NCI-H2196 treated with DMSO at 0.1 percent for 48 hours (cell line): ENCODE measurements around the gene AACS.
"Not testable (repeated sequence)": the region's sequence is repeated elsewhere in the genome, so short reads cannot be mapped to it uniquely, and the experiment has no call there.

Experiments used
- DNase-seq: peaks from one replicate; lab custom pipeline; 2025; ENCODE audit not compliant: unreplicated experiment; lab: John Stamatoyannopoulos, UW

AACS gene

DNA sequence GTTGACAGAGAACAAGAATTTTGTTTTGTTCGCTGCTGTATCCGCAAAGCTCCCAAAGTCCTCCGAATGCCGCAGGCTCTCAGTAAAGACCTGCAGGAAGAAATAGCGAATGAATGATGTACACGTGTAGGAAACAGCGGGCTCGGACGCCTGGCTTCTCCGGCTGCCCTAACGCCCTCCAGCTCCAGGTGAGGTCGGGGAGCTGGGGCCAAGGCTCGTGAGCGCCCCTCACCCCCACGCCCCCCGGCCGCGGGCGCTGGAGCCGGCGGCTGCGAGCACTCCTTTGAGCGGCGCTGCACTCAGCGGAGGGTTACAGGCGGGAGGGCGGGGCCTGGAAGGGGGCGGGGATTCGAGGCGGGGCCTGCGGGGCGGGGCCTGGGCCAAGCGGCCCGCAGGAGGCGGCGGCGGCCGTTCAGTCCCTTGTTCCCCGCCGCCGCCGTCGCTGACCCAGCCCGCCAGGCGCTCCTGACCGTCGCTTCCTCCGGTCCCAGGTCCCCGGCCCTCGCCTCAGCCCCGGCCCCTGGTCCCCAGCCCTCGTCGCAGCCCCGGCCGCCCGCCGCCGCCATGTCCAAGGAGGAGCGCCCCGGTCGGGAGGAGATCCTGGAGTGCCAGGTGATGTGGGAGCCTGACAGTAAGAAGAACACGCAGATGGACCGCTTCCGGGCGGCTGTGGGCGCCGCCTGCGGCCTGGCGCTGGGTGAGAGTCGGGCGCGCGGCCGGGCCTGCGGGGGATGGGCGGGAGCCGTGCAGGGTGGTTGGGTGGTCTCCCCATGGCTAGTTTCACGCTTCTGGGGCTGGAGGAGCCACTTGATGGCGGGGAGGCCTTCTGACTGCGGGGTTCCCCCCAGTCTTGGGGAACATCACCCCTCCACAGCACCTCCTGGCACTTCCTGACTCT lies at the start of gene AACS:
Gene AACS (plus strand): TSS at position 415 of the 898 bp plus-strand sequence. CDS start 150 bp downstream, at position 565.
- peak; percentile 64 for DNase-seq

- no peak for DNase-seq
Measured at GRCh38 chr12:125015680-125016310, 49.4 kb upstream of the AACS start.

GRCh38 chr12:125017801-125018200 lies 47.4 kb upstream of the AACS start:
- DNase-seq, result no peak

DNA sequence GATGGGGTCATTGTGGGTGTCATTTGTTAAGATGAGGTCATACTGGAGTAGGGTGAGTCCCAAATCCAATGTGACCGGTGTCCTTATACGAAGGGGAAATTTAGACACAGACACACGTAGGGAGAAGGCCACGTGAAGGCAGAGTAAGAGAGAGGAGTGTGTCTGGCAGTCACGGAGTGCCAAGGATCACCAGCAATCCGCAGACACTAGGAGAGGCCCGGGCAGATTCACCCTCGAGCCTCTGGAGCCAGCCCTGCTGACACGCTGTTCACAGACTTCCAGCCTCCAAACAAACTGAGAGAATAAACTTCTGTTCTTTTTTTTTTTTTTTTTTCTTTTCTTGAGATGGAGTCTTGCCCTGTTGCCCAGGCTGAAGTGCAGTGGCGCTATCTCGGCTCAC lies 46.9 kb upstream of the AACS start:
- no peak for DNase-seq

GRCh38 chr12:125021096-125021495 lies 44.1 kb upstream of the AACS start:
- DNase-seq, result no peak

DNA sequence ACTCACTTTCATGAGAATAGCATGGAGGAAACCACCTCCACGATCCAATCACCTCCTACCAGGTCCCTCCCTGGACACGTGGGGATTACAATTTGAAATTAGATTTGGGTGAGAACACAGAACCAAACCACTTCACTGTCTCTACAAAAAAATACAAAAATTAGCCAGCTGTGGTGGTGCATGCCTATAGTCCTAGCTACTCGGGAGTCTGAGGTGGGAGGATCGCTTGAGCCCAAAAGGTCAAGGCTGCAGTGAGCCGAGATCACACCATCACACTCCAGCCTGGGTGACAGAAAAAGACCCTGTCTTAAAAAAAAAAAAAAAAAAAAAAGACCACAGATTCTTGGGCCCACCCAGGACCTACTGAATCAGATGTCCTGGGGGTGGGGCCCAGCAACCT lies 43.5 kb upstream of the AACS start:
- DNase-seq, result no peak

GRCh38 chr12:125023065-125023464 lies 42.2 kb upstream of the AACS start:
- DNase-seq, result no peak

DNA sequence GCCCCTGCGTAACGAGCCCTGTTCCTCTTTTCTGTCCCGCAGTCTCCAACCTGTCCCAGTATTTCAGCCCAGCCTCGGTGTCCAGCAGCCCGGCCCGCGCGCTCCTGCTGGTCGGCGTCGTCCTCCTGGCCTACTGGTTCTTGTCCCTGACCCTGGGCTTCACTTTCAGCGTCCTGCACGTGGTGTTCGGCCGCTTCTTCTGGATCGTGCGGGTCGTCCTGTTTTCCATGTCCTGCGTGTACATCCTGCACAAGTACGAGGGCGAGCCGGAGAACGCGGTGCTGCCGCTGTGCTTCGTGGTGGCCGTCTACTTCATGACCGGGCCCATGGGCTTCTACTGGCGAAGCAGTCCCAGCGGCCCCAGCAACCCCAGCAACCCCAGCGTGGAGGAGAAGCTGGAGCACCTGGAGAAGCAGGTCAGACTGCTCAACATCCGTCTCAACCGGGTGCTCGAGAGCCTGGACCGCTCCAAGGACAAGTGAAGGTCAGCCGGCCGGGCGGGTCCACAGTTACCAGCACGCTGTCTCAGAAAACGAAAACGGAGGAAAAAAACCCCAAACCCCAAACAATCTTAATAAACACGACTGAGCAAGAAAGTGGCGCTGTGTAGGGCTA lies 40.2 kb upstream of the AACS start:
- DNase-seq, result no peak

- DNase-seq, result no peak
Measured at GRCh38 chr12:125025606-125026235, 39.5 kb upstream of the AACS start.

GRCh38 chr12:125028106-125028505 lies 37.1 kb upstream of the AACS start:
- no peak for DNase-seq

GRCh38 chr12:125029761-125030358 lies 35.4 kb upstream of the AACS start:
- DNase-seq, result no peak

- not testable (repeated sequence) for DNase-seq
Measured at GRCh38 chr12:125031471-125031870, 33.8 kb upstream of the AACS start.

- no peak for DNase-seq
Measured at GRCh38 chr12:125032466-125033152, 32.6 kb upstream of the AACS start.

DNA sequence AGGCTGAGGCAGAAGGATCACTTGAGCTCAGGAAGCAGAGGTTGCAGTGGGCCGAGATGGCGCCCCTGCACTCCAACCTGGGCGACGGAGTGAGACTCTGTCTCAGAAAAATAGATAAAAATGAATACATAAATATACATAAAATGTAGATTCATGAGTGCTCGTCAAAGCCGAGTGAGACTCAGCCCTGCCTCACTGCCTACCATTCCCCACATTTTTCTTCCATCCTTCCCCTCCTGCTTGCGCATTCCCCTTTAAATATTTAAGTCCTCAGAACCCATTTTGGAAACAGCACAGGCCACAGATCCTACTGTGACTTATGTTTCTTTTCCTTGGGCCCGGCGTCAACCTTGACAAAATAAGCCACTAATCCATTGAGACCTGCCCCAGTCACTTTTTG lies 31.9 kb upstream of the AACS start:
- no peak for DNase-seq

- no peak for DNase-seq
Measured at GRCh38 chr12:125038976-125039625, 26.1 kb upstream of the AACS start.

GRCh38 chr12:125049093-125049458 lies 16.2 kb upstream of the AACS start:
- peak; percentile 61 for DNase-seq

- DNase-seq, result no peak
Measured at GRCh38 chr12:125050446-125050845, 14.8 kb upstream of the AACS start.

DNA sequence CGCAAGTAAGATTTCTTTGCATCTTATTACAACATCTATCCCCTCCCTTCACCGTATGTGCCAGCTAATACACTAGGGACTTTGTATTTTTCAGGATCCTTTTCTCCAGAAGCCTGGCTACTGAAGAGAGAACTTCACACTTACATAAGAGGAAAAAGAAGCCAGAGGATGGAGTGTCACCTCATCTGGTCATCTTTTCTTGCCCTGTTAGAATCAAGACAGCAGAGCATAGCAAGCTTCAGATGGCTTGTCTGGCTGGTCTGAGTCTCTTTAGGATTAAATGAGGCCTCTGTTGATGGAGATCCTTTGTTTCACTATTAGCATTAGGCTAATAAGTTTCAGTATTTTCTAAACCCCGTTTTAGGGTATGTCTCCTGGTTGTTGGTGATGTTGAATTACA lies 14.4 kb upstream of the AACS start:
- no peak for DNase-seq

DNA sequence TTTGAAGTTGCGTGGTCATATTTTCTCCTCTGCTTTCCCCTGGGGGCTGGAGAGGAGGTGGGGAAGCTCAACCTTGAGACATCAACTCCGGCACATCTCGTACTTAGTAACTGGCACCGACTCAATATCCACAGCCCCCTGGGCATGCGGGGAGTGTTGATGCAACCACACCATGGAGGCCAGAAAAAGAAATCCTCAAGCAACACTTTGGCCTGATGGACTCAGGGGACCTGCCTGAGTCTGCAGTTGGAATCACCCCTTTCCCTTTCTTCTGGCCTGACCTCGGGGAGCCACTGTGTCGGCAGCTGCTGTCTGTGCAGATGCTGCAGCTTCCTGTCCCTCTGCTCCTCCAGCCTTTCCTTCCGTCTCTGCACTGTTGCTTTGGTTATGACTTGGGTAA lies 11.4 kb upstream of the AACS start:
- DNase-seq, result no peak

- no peak for DNase-seq
Measured at GRCh38 chr12:125055591-125055990, 9.6 kb upstream of the AACS start.
